GM10847 (cell line): ENCODE results near the gene EML1.

Experiments
- POLR2A ChIP-seq: IDR thresholded peaks from 2 replicates; pipeline ENCODE4 v1.6.1; 2011; ENCODE audit not compliant: insufficient read length; ENCODE audit errors: extremely low read depth

The EML1 gene

DNA sequence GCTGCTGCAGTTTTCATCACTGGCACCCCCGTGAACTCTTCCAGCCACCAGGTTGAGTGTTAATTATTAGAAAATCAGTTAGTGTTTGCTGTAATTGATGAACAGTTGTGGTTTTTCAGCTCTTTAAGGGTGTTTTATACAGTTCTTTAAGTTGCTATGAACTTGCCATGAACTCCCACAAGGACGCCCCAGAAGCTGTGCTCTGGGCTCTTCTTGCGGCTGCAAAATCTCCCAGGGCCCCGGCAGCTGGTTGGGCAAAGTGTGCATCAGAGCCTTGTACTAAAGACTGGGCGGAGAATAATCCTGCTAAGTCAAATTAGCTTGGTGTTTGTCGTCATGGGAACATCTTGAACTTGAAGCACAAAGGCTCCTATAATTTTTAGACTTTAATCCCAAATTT, 82.2 kb downstream of the EML1 start:
- TF ChIP-seq POLR2A = no peak

DNA sequence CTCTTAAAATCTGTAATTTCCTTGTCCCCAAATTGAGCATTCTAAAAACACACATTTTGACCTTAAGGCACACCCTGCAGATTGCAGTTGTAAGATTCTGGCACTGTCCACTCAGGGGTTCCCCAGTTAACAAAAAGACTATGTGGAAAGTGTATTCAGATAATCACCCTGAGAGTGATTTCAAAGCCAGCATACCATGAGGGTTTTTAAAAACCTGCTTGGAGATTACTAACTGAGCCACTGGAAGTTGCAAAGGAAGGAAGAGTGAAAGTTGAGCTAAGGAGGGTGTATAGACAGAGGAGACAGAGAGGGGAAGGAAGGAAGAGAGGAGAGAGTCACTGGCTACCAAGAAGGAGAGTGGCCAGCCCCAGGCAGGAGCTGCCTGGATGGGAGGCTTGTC, 82.6 kb downstream of the EML1 start:
- TF ChIP-seq POLR2A = no peak

DNA sequence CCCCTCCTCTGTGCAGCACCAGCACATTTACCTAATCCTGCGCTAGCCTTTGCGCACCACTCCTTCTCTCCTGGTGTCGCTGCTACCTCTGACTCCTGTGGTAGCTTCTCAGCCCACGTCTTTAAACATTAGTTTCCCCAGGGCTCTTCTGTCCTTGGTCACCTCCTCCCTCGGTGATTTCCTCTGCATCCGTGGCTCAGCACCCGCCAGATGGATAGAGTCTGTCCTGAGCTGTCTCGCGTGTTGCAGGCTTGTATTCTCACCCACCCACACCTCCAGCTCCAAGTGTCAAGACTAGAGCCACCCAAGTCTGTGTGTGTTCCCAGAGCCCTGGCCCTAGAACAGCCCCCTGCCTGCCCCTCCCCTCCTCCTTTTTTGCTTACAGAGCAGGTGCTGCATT, 83.2 kb downstream of the EML1 start:
- TF ChIP-seq POLR2A = no peak

DNA sequence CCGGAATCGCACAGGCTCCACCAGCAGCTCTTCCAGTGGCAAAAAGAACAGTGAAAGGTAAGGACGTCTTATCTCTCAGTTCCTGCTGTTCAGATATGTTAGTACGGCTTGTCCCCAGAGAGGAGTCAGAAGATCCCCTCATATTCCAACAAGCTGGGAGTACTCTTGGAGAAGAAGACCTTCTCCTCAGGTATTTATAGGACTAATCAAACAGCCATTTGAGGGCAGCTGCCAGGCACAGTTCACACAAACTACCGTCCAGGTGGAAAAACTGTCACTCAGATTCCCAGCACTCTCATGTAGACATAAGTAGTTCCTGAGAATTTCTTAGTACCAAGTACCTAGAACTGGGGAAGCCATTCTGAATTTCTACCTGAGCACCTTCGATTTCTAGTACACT, 85.3 kb downstream of the EML1 start:
- TF ChIP-seq POLR2A = no peak

DNA sequence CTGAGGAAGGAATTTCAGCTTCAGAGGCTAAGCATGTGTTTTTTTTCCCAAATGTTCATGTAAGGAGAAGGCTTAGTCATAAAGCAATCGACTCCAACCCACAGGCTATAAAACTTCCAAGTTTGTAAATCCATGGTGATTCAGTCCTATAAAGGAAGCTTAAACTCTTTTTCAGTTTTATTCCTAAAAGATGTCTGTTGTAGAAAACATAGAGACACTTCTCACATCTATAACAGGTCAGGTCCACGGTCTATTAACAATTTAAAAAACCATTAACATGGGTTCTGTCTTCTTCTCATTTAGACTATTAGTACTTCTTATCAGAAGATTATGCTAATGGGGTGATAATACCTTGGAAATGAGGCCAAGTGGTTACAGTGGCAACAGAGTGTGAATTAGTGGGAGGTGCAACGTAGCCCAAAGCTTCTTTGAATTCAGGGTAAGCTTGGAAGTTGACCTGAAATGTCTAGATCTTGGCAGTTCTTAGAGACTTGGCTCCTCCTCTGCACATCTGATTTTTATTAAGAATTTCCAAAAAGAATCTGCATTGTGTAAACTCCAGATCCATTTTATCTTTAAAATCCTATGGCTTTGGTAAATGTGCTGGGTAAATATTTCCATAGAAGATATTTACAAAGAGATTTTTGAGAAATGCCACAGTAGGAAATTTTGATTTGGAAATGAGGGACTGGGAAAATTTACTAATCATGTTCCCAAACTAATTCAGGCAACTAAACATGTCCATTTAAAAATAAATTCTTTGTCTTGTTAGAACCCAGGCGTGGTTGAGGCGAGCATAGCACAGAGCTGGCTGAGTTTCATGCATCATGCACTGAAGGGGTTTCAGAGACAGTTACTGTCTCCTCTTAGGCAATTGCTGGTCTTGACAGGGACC, 86.4 kb downstream of the EML1 start:
- no peak for TF ChIP-seq POLR2A

DNA sequence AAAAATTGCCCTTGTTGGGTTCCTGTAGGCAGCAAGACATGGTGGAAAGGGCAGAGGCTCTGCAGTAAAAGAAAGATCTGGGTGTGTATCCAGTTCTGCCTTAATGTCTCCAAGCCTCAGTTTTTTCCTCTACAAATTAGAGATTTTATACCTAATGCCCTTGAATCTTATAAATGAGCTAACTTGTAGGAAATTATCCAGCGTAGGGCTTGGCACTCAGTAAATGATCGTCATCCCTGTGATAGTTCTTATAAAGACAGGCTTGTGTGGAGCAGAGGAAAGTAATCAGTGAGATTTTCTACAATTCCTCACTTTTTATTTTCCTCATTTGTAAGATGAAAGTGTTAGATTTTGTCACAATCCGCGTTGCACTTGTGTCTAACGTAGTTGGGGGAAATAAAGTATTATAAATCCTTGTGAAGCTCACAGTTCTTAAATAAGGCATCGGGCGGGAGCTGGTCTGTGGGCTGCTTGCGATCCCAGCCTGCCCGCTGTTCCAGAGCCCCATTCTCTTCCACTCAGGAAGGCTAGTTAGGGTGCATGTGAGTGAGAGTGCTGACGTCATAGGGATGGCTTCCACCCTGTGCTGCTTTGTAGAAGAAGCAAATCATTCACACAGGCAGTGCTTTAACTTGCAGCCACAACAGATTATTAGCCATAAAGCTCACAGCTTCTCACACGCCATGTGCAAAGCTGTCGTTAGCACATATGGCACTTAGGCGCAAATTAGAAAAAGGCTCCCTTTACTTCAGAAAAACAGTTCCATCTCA, 87.6 kb downstream of the EML1 start:
- TF ChIP-seq POLR2A = no peak

DNA sequence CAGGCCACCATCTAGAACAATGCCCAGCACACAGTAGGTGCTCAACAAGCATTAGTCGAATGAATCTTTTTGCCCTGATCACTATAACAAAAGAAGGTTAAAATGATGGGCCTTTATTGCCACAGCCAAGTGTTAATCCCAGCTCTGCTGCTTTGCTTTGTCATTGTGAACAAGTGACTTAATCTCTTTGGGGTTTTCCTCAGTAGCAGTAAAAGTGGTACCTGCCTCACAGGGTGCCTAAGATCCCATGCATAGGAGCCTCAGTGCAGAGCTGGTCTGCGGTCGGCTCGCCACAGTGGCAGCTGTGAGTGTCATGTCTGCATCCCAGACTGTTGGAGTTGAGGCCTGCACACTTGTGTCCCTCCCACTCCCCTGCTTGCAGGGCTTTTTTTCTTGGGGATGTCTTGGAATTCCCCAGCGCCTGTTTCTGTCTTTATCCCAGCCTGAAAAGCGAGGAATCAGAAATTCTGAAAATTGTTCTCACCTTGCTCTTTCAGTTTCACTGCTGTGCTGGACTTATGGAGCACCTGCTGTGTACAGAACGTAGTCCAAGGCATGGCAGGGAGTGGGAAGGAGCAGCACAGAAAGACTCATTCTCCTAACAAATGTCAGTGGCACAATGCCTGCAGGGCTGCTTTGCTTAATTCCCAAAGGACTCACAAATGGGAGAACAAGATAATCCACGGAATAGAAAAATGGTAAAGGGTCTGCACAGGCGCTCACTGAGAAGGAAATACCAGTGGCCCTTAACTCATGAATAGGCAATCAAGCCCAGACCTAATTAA, 90.8 kb downstream of the EML1 start:
- TF ChIP-seq POLR2A = no peak

DNA sequence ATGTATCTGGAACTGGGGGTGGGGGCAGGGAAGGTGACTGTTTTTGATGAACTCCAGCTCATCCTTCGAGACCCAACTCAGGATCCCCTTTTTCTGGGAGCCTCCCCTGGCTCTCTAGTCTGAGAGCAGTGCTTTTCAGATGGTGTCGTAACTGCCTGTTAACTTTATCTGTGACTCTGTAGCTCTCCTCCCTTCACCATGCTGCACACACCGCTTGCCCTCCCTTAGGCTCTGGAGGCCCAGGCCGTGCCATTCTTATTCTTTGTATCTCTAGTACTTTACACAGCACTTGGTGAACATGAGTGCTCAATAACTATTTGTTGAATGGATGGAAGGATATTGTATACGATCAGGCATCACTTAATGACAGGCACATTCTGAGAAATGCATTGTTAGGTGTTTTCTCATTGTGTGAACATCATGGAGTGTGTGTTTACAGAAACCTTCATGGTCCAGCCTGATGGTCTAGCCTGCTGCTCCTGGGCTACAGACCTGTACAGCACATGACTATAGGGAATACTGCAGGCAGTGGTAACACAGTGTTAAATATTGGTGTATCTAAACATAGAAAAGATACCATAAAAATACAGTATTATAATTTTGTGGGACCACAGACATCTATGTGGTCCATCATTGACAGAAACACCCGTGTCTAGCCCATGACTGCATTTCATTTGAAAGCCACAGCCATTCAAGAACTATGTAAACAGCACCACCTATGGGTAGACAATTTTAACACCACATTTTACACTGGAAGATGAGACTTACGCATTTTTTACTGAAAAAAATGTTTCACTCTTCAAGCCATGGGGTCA, 91.8 kb downstream of the EML1 start:
- TF ChIP-seq POLR2A = no peak

DNA sequence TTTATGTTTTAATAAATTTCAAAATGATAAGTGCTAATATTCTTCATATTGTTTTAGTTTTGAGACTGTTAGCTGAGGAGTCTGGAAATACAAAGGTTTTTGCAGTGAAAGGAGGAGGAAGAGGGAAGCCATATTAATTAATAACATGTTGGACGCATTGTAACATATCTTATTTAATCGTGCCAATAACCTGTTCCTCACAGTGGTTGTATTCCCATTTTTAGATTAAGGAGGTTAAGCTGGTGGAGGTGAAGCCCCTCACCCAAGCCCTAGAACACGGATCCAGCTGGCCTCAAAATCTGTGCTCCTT, 92.4 kb downstream of the EML1 start:
- no peak for TF ChIP-seq POLR2A

DNA sequence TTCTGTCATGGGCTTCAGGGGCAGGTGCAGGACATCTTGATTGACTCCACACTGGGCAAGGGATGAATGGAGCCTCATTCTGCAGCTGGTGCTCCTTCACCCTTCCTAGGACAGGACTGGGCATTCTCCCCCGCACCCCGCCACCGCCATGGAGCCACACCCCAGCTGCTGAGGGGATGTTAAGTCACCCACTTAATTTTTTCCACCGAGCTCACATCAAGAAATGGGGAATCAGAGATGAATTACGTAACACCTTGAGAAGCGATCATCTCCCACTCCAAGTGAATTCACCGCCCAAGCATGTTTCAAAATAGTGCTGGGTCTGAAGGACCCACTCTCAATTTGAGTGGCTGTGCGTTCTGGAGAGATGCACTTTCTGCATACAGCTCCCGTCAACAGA, 94.2 kb downstream of the EML1 start:
- TF ChIP-seq POLR2A = no peak

DNA sequence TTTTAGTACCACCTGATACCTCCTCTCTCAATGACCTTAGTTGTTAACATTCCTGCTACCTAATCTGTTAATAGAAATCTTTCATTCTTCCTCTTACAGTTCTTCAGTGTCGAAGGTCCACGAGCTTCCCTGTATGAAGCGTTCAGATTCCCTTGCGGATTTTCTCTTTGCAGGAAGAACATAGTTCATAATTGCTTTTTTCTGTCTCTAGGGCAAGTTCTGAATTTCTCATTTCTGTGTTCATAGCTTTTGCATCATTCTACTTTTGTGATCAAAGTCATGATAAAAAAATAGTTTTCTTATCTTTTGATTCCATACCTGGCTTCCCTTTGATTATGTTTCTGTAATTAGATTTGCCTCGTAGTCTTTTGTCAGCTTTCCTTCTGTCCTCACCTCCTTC, 94.9 kb downstream of the EML1 start:
- TF ChIP-seq POLR2A = no peak

DNA sequence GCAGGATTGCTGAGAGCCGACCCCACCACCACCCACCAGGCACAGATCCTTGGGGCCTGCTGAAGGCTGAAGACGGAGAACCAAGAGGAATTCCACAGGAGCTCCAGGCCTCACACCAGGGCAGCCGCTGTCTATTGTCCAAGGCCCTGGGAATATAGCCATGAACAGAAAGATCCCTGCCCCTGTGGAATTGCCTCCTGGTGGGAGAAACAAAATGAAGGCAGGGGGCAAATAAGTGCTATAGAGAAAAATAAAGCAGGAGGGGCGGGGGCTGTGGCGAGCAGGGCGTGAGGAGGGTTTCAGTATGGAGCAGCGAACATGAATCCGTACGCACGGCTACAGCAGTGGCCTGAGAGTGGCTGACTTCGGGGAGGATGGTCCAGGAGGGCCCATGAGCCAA, 96.1 kb downstream of the EML1 start:
- no peak for TF ChIP-seq POLR2A

DNA sequence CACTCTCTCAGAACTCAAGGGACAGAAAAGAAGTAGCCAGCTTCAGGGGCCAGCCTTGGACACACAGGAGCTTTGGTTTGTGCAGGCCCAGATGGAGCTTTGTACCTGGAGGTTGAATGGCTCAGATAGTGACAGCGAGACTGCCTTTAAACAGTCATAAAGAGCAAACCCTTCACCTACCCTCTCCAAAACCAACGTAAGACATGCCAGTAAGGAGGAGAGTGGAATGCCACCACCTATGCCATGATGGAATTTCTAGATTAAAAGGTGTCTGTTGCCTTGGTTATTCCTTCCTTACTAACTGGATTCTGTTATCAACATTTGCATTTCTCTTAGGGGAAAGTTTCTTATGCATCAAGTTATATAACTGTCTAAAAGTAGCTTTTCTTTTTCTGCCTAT, 98.1 kb downstream of the EML1 start:
- TF ChIP-seq POLR2A = no peak

DNA sequence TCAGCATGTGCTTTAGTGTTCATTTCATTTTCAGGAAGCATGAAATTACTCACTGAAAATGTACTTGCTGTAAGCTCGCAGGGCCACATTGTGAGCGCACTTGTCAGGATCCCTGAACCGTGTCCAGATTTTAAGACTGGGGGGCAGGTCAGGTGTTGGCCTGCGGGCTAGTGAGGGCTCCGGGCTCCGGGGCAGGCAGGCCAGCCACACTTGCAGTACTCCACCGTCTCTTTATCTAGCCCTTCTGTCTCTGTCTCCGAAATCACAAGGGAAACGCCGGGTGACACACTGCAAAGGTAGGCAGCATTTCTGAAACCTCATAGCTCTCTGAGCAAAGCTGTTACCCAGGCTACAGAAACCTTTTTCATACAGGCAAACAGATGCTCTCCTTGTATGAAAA, 98.7 kb downstream of the EML1 start:
- TF ChIP-seq POLR2A = no peak

DNA sequence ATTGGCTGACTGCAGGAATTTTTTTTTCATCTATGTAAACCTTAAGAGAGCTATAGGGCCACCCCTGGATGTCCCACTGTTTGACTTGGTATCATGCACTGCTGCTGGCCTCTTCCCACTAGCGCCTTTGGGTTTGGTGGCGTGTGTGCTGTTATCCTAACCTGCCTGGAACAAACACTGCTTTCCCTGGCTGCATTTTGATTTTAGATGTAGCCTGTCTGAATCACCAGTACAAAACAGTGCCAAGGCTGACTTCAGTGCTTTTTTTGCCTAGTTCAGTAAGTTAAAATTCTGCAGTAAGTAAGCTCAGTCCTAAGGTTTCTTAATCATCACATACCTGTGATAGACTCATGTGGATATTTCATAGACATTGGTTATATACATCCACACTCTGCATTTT, 99.2 kb downstream of the EML1 start:
- no peak for TF ChIP-seq POLR2A
